Smooth muscle cell (in vitro differentiated cells): Measurements from ENCODE around the gene SCNN1B. TPM values are rescaled to one million over a fixed set of nuclear protein-coding genes. Genes with fewer than 3 reads are reported as not detected.

Experiments used
- DNase-seq: peaks from one replicate; lab custom pipeline; 2025; ENCODE audit not compliant: unreplicated experiment; lab: John Stamatoyannopoulos, UW
- H2AFZ ChIP-seq: fragments of 200-600 bp; sonication (generic); 2 replicates; pipeline ENCODE4 v1.6.0; 2016; ENCODE audit warnings: antibody characterized with exemption, low read depth, mild to moderate bottlenecking
- H3F3A ChIP-seq: fragments of 200-600 bp; sonication (generic); 2 replicates; pipeline ENCODE4 v1.6.0; 2017; ENCODE audit warnings: antibody characterized with exemption, low read depth
- H3K27ac ChIP-seq: fragments of 200-600 bp; sonication (generic); 2 replicates; pipeline ENCODE4 v1.5.1; 2016; ENCODE audit warnings: low read depth, mild to moderate bottlenecking
- H3K27me3 ChIP-seq: fragments of 200-600 bp; sonication (generic); 2 replicates; pipeline ENCODE4 v1.6.1; 2016; ENCODE audit warnings: low read depth, mild to moderate bottlenecking
- H3K36me3 ChIP-seq: fragments of 200-600 bp; sonication (generic); 2 replicates; pipeline ENCODE4 v1.5.1; 2016; ENCODE audit warnings: low read depth
- H3K4me1 ChIP-seq: fragments of 200-600 bp; sonication (generic); 2 replicates; pipeline ENCODE4 v1.5.1; 2016; ENCODE audit warnings: low read depth
- H3K4me2 ChIP-seq: fragments of 200-600 bp; sonication (generic); 2 replicates; pipeline ENCODE4 v1.6.0; 2016; ENCODE audit warnings: mild to moderate bottlenecking
- H3K4me3 ChIP-seq: fragments of 200-600 bp; sonication (generic); 2 replicates; pipeline ENCODE4 v1.5.1; 2016; ENCODE audit warnings: mild to moderate bottlenecking
- H3K79me2 ChIP-seq: fragments of 200-600 bp; sonication (generic); 2 replicates; pipeline ENCODE4 v1.6.0; 2016; ENCODE audit warnings: low read depth, mild to moderate bottlenecking
- H3K9ac ChIP-seq: fragments of 200-600 bp; sonication (generic); 2 replicates; pipeline ENCODE4 v1.6.0; 2016; ENCODE audit warnings: low read depth
- H3K9me3 ChIP-seq: fragments of 200-600 bp; sonication (generic); replicated peaks from 2 replicates; pipeline ENCODE4 v1.5.1; 2016; ENCODE audit warnings: low read depth
- H4K20me1 ChIP-seq: fragments of 200-600 bp; sonication (generic); 2 replicates; pipeline ENCODE4 v1.6.0; 2016; ENCODE audit warnings: low read depth
- WGBS: methylation state at CpG from one replicate; pipeline ENCODE4 v1.1.7; 2016; ENCODE audit warnings: low lambda C conversion rate; 5-methylcytosine and 5-hydroxymethylcytosine counted together
- polyA plus RNA-seq: library from polyadenylated mRNA; unstranded; fragments of >200 nt; fragmentation: Nextera tagmentation; extraction: Ambion mirVana; gene quantifications from 2 replicates; pipeline ENCODE4 v1.2.1, GENCODE V29; 2016
- total RNA-seq: library from RNA; depleted of rRNA; stranded (reverse); fragments of >200 nt; gene quantifications from 2 replicates; pipeline ENCODE4 v1.2.3, GENCODE V29; 2014
- TF ChIP-seq, protein P1 (sequence below): fragments of 200-600 bp; sonication (generic); IDR thresholded peaks from 2 replicates; pipeline ENCODE4 v1.5.1; 2017; ENCODE audit warnings: borderline replicate concordance, mild to moderate bottlenecking, antibody characterized with exemption; ENCODE audit not compliant: insufficient read depth, poor library complexity, severe bottlenecking

Gene SCNN1B
- total and polyA plus RNA-seq, 2 experiments from 2014 or later: not detected

DNA sequence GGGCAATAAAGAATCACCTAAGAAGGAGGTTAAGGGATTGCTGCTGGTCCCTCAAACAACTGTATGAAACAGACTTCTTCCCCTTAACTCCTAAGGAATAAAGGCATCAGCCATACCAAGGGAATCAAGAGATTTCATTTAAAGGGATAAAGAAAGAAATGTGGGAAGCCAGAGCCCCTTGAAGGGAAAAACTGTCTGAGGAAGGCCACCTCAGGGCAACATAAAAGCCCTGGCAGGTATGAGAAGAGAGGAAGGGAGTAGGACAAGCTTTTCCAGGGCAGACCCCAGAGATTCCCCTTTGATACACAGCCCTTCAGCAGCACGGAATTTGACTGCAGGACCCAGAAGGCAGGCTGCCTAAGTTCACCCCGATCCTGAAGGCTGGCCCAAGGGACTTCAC, 107.4 kb downstream of the SCNN1B start:
- no peak overlapping the region for H2AFZ ChIP-seq
- H3K27me3 ChIP-seq: no peaks in the 10 kb centered on the region
- H3K27ac ChIP-seq: no peak overlapping the region
- H3K36me3 ChIP-seq: peaks cover 17% of the 10 kb centered on the region
- H3K9me3 ChIP-seq: no peaks in the 10 kb centered on the region
- TF ChIP-seq, protein P1, sequence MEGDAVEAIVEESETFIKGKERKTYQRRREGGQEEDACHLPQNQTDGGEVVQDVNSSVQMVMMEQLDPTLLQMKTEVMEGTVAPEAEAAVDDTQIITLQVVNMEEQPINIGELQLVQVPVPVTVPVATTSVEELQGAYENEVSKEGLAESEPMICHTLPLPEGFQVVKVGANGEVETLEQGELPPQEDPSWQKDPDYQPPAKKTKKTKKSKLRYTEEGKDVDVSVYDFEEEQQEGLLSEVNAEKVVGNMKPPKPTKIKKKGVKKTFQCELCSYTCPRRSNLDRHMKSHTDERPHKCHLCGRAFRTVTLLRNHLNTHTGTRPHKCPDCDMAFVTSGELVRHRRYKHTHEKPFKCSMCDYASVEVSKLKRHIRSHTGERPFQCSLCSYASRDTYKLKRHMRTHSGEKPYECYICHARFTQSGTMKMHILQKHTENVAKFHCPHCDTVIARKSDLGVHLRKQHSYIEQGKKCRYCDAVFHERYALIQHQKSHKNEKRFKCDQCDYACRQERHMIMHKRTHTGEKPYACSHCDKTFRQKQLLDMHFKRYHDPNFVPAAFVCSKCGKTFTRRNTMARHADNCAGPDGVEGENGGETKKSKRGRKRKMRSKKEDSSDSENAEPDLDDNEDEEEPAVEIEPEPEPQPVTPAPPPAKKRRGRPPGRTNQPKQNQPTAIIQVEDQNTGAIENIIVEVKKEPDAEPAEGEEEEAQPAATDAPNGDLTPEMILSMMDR: no peak
- WGBS: 91% methylated on average over 2 of the region's 2 CpGs
- no peak for DNase-seq
- no peak overlapping the region for H3K4me2 ChIP-seq
- no peak overlapping the region for H3K4me3 ChIP-seq
- no peaks in the 10 kb centered on the region for H3K79me2 ChIP-seq
- no peaks in the 10 kb centered on the region for H3F3A ChIP-seq
- peaks cover 6% of the 10 kb centered on the region for H3K4me1 ChIP-seq
- no peaks in the 10 kb centered on the region for H4K20me1 ChIP-seq
- H3K9ac ChIP-seq: no peak overlapping the region

DNA sequence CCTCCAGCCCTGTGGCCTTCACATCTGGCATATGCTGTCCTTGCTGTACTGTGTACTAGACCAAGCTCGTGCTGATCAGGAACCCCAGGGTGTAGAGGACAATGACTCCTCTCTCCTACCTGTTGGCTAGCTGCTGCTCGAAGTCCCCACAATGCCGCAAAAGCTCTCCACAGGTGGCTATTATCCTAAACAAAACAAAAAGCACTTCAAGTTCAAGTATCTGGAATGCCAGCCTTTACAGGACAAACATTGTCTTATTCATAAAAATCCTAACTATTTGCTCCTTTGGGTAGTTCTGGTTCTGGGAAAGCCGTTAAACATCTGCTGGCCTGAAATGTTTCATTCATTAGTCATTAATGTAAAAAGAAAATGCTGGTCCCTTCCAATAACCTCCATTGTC, 108.1 kb downstream of the SCNN1B start:
- DNase-seq: no peak

DNA sequence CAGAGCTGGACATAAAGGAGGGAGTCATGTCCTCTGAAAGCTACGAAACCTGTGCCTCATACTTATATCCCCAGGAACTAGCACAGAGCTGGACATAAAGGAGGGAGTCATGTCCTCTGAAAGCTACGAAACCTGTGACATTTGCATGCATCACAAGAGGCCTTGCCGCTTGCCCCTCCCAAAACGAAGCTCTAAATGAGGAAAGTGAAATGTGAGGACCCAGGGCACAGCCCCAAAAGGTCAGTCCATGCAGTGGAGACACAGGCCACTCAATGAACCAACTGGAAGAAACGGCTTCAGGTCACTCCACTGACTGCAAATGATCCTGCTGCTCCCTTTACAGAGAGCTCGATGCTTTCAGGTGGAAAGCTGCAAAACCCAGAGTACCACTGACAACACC, 112.6 kb downstream of the SCNN1B start:
- Histone ChIP-seq H3K27ac (no peak overlapping the region), H3K4me1 (no peaks in the 10 kb centered on the region), H3K9ac (no peak overlapping the region), H4K20me1 (no peaks in the 10 kb centered on the region), H3F3A (no peaks in the 10 kb centered on the region), H3K79me2 (no peaks in the 10 kb centered on the region), H3K4me3 (no peak overlapping the region), H3K4me2 (no peak overlapping the region), H3K9me3 (no peaks in the 10 kb centered on the region), H3K36me3 (peaks cover 18% of the 10 kb centered on the region), H2AFZ (no peak overlapping the region), H3K27me3 (no peaks in the 10 kb centered on the region)
- TF ChIP-seq, protein P1: no peak
- 90% methylated on average over 6 of the region's 6 CpGs for WGBS
- no peak for DNase-seq

More for the DNA sequence above, 108.1 kb downstream of the SCNN1B start:
- Histone ChIP-seq H3K4me1 (peaks cover 6% of the 10 kb centered on the region), H4K20me1 (no peaks in the 10 kb centered on the region), H3F3A (no peaks in the 10 kb centered on the region), H3K27ac (no peak overlapping the region), H3K36me3 (peaks cover 17% of the 10 kb centered on the region), H3K9ac (no peak overlapping the region), H3K4me3 (no peak overlapping the region), H3K4me2 (no peak overlapping the region), H3K79me2 (no peaks in the 10 kb centered on the region), H3K27me3 (no peaks in the 10 kb centered on the region), H3K9me3 (no peaks in the 10 kb centered on the region), H2AFZ (no peak overlapping the region)
- TF ChIP-seq, protein P1: no peak
- 79% methylated on average over 4 of the region's 4 CpGs for WGBS

DNA sequence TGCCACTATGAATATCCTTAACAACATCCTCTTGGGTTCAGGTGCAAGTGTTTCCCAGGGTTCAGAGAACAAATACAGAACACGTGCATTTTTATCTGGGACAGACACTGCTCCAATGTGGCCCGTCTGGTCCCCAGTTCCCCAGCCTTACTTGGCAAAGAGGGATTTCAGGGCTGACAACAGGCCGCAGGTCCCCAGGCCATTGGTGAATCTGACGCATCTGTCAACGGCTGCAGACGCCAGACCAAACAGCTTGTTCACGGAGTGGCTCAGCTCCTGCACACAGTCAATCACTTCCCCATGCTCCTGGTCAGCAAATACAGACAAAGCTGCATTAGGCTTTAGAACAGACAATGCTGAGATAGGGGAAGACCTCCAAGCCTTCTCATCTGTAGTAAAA, 114.7 kb downstream of the SCNN1B start:
- 87% methylated on average over 7 of the region's 7 CpGs for WGBS
- Histone ChIP-seq H3K27me3 (no peaks in the 10 kb centered on the region), H3K36me3 (peaks cover 15% of the 10 kb centered on the region), H3K9ac (no peak overlapping the region), H3K4me1 (no peaks in the 10 kb centered on the region), H4K20me1 (no peaks in the 10 kb centered on the region), H3K9me3 (no peaks in the 10 kb centered on the region), H3K79me2 (no peaks in the 10 kb centered on the region), H3F3A (no peaks in the 10 kb centered on the region), H3K4me2 (no peak overlapping the region), H2AFZ (no peak overlapping the region), H3K4me3 (no peak overlapping the region), H3K27ac (no peak overlapping the region)
- no peak for DNase-seq
- TF ChIP-seq, protein P1: no peak
